Tibial artery (tissue), 4 donors: ENCODE data around the gene CD3E.

ENCODE experiments used
- DNase-seq, 2 donors: peaks; one replicate each; pipeline ENCODE4 v3.0.0-alpha.2; 2019
- H3K27ac ChIP-seq, 2 donors: fragments of 200-600 bp; sonication (generic) in 1 of 2; 1 replicate in 1 of 2; 2 replicates in 1 of 2; pipeline ENCODE4 v1.5.1; 2018 to 2019; ENCODE audit warnings: mild to moderate bottlenecking in 1 of 2
- H3K27me3 ChIP-seq, 2 donors: fragments of 200-600 bp; sonication (generic) in 1 of 2; one replicate each; pipeline versions ENCODE4 v1.5.1 to v1.6.0; 2016 to 2019
- H3K36me3 ChIP-seq, 3 donors: fragments of 200-600 bp; sonication (generic) in 2 of 3; one replicate each; pipeline ENCODE4 v1.5.1; 2016 to 2019; ENCODE audit warnings: mild to moderate bottlenecking in 2 of 3
- H3K4me1 ChIP-seq, 4 donors: fragments of 200-600 bp; sonication (generic) in 2 of 4; 1 replicate in 3 of 4; 2 replicates in 1 of 4; pipeline ENCODE4 v1.5.1; 2016 to 2019
- H3K4me3 ChIP-seq, 2 donors: fragments of 200-600 bp; sonication (generic) in 1 of 2; 1 replicate in 1 of 2; 2 replicates in 1 of 2; pipeline ENCODE4 v1.5.1; 2018 to 2019; ENCODE audit warnings: mild to moderate bottlenecking in 2 of 2
- H3K9me3 ChIP-seq, 3 donors: fragments of 200-600 bp; sonication (generic) in 1 of 3; one replicate each; pipeline ENCODE4 v1.5.1; 2016 to 2019
- intact Hi-C: fragments of 100-400 bp; cut with DNase I; formaldehyde crosslinking; loops from one replicate; pipeline ENCODE4 v1.15.0; 2023; ENCODE audit warnings: low total_unique reads
- TF ChIP-seq, protein P1 (sequence below), 2 experiments: fragments of 200-600 bp in 1 of 2; fragments of 450-650 bp in 1 of 2; IDR thresholded peaks; one replicate each; pipeline ENCODE4 v1.5.1; 2017 to 2019; ENCODE audit warnings: antibody characterized with exemption in 2 of 2, mild to moderate bottlenecking in 1 of 2, moderate library complexity in 1 of 2

Gene CD3E

GRCh38 chr11:118310781-118311485 lies 6.4 kb downstream of the CD3E start:
- Histone ChIP-seq H3K4me1 (peaks cover 0 to 9% (median 1%) of the 10 kb centered on the region in 4 donors), H3K27me3 (peaks cover 0 to 40% of the 10 kb centered on the region in 2 donors), H3K4me3 (no peak overlapping the region), H3K27ac (no peak overlapping the region), H3K36me3 (no peaks in the 10 kb centered on the region), H3K9me3 (no peaks in the 10 kb centered on the region)
- DNase-seq = no peak
- intact Hi-C loops = no loop called here
- TF ChIP-seq, protein P1, sequence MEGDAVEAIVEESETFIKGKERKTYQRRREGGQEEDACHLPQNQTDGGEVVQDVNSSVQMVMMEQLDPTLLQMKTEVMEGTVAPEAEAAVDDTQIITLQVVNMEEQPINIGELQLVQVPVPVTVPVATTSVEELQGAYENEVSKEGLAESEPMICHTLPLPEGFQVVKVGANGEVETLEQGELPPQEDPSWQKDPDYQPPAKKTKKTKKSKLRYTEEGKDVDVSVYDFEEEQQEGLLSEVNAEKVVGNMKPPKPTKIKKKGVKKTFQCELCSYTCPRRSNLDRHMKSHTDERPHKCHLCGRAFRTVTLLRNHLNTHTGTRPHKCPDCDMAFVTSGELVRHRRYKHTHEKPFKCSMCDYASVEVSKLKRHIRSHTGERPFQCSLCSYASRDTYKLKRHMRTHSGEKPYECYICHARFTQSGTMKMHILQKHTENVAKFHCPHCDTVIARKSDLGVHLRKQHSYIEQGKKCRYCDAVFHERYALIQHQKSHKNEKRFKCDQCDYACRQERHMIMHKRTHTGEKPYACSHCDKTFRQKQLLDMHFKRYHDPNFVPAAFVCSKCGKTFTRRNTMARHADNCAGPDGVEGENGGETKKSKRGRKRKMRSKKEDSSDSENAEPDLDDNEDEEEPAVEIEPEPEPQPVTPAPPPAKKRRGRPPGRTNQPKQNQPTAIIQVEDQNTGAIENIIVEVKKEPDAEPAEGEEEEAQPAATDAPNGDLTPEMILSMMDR (IDR thresholded peaks at IDR 0.05) = no peak

- H3K27me3 ChIP-seq = peaks cover 0 to 42% of the 10 kb centered on the region in 2 donors
- no peak for DNase-seq
- TF ChIP-seq, protein P1 (IDR thresholded peaks at IDR 0.05) = no peak
- peaks cover 0 to 14% (median 3%) of the 10 kb centered on the region in 4 donors for H3K4me1 ChIP-seq
- no peaks in the 10 kb centered on the region for H3K36me3 ChIP-seq
- intact Hi-C loops = no loop called here
- H3K9me3 ChIP-seq = no peaks in the 10 kb centered on the region
- H3K4me3 ChIP-seq = no peak overlapping the region
- H3K27ac ChIP-seq = no peak overlapping the region
Measured at GRCh38 chr11:118311518-118311917, 7.0 kb downstream of the CD3E start.

DNA sequence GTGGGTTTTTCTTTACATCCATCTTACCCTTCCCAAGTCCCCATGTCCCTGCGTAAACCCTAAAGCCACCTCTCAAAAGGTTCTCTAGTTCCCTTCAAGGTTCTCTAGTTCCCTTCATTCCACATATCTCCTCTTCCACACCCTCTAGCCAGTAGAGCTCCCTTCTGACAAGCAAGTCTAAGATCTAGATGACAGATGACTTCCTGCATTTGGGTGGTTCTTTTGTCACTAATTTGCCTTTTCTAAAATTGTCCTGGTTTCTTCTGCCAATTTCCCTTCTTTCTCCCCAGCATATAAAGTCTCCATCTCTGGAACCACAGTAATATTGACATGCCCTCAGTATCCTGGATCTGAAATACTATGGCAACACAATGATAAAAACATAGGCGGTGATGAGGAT lies 7.8 kb downstream of the CD3E start:
- no peak for DNase-seq
- no peaks in the 10 kb centered on the region for H3K9me3 ChIP-seq
- TF ChIP-seq, protein P1 (IDR thresholded peaks at IDR 0.05) = no peak
- intact Hi-C loops = no loop called here
- H3K4me3 ChIP-seq = no peak overlapping the region
- no peak overlapping the region for H3K27ac ChIP-seq
- H3K36me3 ChIP-seq = no peaks in the 10 kb centered on the region
- H3K4me1 ChIP-seq = peaks cover 0 to 16% (median 5%) of the 10 kb centered on the region in 4 donors
- H3K27me3 ChIP-seq = peaks cover 0 to 42% of the 10 kb centered on the region in 2 donors

DNA sequence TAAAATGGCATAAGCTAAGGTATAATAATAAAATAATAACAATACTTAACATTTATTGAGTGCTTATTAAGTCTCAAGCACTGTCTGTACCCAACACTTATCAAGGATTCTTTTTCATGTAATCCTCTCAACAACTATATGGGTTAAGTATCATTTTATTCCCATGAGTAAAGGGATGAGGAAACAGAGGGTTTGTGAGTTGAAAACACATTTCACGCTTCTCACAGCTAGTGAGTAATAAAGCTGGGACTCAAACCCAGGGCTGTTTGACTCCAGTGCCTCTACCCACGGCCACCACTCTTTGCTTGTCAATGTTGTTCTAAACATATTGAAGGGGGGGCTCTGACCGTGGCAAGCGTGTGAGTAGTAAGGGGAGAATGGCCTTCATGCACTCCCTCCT lies 8.7 kb downstream of the CD3E start:
- H3K27ac ChIP-seq = no peak overlapping the region
- H3K9me3 ChIP-seq = no peaks in the 10 kb centered on the region
- peaks cover 0 to 44% of the 10 kb centered on the region in 2 donors for H3K27me3 ChIP-seq
- intact Hi-C loops = no loop called here
- peaks cover 0 to 16% (median 5%) of the 10 kb centered on the region in 4 donors for H3K4me1 ChIP-seq
- TF ChIP-seq, protein P1 (IDR thresholded peaks at IDR 0.05) = no peak
- no peak overlapping the region for H3K4me3 ChIP-seq
- no peak for DNase-seq
- H3K36me3 ChIP-seq = no peaks in the 10 kb centered on the region

DNA sequence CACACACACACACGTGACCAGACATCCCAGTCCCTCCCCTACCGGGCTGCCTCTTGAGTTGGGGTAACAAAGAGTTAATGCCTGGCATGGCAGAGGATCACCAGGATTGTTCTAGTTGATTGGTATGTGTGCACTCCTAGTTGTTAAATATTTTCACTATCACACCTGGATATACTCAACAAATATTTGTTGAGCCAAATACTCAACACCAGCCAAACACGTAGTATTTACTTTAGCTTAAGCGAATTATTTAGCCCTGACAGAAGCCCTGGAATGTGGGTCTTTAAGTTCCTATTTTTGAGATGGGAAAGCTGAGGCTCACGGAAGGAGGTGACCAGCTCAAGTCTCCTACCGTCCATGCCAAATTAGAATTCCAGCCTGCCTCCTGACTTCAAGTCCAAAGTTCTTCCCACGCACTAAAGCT lies 10.5 kb downstream of the CD3E start:
- intact Hi-C loops = no loop called here
- H3K27me3 ChIP-seq = peaks cover 0 to 48% of the 10 kb centered on the region in 2 donors
- TF ChIP-seq, protein P1 (IDR thresholded peaks at IDR 0.05) = no peak
- no peak overlapping the region for H3K27ac ChIP-seq
- no peaks in the 10 kb centered on the region for H3K36me3 ChIP-seq
- no peaks in the 10 kb centered on the region for H3K9me3 ChIP-seq
- H3K4me1 ChIP-seq = peaks cover 0 to 16% (median 5%) of the 10 kb centered on the region in 4 donors
- no peak for DNase-seq
- H3K4me3 ChIP-seq = no peak overlapping the region
